Measurements from ENCODE around the gene SLC25A1. TPM values are rescaled to one million over a fixed set of nuclear protein-coding genes. Genes with fewer than 3 reads are reported as not detected.

The SLC25A1 gene
- polyA plus RNA-seq, 1 of the 3 experiments (the other 2 are of a cell fraction) = 44.7 TPM

DNA sequence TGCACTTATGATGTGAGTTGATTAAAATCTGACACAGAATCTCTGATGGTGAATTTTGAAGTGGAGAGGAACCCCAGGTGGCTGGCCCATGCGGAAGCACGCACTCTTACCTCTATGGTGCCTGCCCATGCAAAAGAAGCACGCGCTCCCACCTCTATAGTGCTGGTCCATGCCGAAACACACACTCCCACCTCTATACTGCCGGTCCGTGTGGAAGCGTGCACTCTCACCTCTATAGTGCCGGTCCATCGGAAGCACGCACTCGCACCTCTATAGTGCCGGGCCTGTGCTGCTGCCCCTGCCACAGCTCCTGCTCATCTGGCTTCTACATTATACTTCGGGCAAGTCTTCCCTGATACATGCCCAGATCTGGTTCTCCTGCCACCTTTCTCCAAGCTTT lies 36.8 kb upstream of the SLC25A1 start:
- Histone ChIP-seq H4K20me1 (ENCODE audit: insufficient read depth) (no peaks in the 10 kb centered on the region), H3K4me1 (ENCODE audit: control insufficient read depth in 1 of 2, insufficient read depth in 2 of 2, low read depth in 1 of 2, low read length in 1 of 2) (peaks cover 0 to 10% of the 10 kb centered on the region in 2 experiments; a peak in 2 of 4 replicates), H3K9me2 (no peaks in the 10 kb centered on the region), H3K9ac (no peak overlapping the region), H3K9me3 (no peaks in the 10 kb centered on the region), H2AFZ (ENCODE audit: low read depth) (no peak overlapping the region), H3K4me3 (ENCODE audit: low read depth in 2 of 2, low read length in 1 of 2) (no peak overlapping the region), H3F3A (replicated peaks; ENCODE audit: insufficient read depth) (peaks cover 8% of the 10 kb centered on the region), H3K4me2 (no peak overlapping the region), H3K27me3 (ENCODE audit: insufficient read depth) (no peaks in the 10 kb centered on the region), H3K79me2 (ENCODE audit: insufficient read depth) (no peaks in the 10 kb centered on the region), H3K36me3 (replicated peaks in 1 of 2; ENCODE audit: control insufficient read depth in 1 of 2, insufficient read depth in 2 of 2, low read length in 1 of 2) (peaks cover 0 to 16% of the 10 kb centered on the region in 2 experiments), H3K27ac (ENCODE audit: low read depth in 2 of 2, low read length in 1 of 2) (no peak overlapping the region)
- TF ChIP-seq ELF1 (IDR thresholded peaks at IDR 0.05) (no peak), MXI1 (IDR thresholded peaks at IDR 0.05; ENCODE audit: low read depth, low read length) (no peak), TCF12 (IDR thresholded peaks at IDR 0.05) (no peak), MEF2A (IDR thresholded peaks at IDR 0.05; ENCODE audit: borderline replicate concordance, low read depth) (no peak), RFX5 (IDR thresholded peaks at IDR 0.05; ENCODE audit: low read length) (no peak), ZBTB33 (IDR thresholded peaks at IDR 0.05; ENCODE audit: borderline replicate concordance, low read depth) (no peak), NRF1 (IDR thresholded peaks at IDR 0.05; ENCODE audit: low read depth, low read length) (no peak), GABPA (IDR thresholded peaks at IDR 0.05; ENCODE audit: low read depth) (no peak), REST (IDR thresholded peaks at IDR 0.05; ENCODE audit: low read depth, low read length) (no peak), POLR2AphosphoS5 (IDR thresholded peaks at IDR 0.05; ENCODE audit: low read depth, low read length) (no peak), SIN3A (IDR thresholded peaks at IDR 0.05; ENCODE audit: borderline replicate concordance, low read depth, low read length) (no peak), CHD2 (IDR thresholded peaks at IDR 0.05; ENCODE audit: low read length, partially characterized antibody) (no peak), TAF1 (IDR thresholded peaks at IDR 0.05; ENCODE audit: borderline replicate concordance, low read depth, low read length) (no peak), MAX (IDR thresholded peaks at IDR 0.05; ENCODE audit: low read depth) (no peak), RXRA (IDR thresholded peaks at IDR 0.05; ENCODE audit: borderline replicate concordance, low read depth) (no peak)
- TF ChIP-seq, protein P1, sequence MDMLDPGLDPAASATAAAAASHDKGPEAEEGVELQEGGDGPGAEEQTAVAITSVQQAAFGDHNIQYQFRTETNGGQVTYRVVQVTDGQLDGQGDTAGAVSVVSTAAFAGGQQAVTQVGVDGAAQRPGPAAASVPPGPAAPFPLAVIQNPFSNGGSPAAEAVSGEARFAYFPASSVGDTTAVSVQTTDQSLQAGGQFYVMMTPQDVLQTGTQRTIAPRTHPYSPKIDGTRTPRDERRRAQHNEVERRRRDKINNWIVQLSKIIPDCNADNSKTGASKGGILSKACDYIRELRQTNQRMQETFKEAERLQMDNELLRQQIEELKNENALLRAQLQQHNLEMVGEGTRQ (IDR thresholded peaks at IDR 0.05; ENCODE audit: borderline replicate concordance, low read depth, low read length) = no peak
- TF ChIP-seq, protein P2, sequence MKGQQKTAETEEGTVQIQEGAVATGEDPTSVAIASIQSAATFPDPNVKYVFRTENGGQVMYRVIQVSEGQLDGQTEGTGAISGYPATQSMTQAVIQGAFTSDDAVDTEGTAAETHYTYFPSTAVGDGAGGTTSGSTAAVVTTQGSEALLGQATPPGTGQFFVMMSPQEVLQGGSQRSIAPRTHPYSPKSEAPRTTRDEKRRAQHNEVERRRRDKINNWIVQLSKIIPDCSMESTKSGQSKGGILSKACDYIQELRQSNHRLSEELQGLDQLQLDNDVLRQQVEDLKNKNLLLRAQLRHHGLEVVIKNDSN (IDR thresholded peaks at IDR 0.05; ENCODE audit: borderline replicate concordance, low read depth) = no peak
- TF ChIP-seq, protein P3, sequence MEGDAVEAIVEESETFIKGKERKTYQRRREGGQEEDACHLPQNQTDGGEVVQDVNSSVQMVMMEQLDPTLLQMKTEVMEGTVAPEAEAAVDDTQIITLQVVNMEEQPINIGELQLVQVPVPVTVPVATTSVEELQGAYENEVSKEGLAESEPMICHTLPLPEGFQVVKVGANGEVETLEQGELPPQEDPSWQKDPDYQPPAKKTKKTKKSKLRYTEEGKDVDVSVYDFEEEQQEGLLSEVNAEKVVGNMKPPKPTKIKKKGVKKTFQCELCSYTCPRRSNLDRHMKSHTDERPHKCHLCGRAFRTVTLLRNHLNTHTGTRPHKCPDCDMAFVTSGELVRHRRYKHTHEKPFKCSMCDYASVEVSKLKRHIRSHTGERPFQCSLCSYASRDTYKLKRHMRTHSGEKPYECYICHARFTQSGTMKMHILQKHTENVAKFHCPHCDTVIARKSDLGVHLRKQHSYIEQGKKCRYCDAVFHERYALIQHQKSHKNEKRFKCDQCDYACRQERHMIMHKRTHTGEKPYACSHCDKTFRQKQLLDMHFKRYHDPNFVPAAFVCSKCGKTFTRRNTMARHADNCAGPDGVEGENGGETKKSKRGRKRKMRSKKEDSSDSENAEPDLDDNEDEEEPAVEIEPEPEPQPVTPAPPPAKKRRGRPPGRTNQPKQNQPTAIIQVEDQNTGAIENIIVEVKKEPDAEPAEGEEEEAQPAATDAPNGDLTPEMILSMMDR (IDR thresholded peaks at IDR 0.05) = no peak
- POLR2A ChIA-PET = no interaction called here
- no peak for DNase-seq
- WGBS (ENCODE audit: low lambda C conversion rate) = 93% methylated on average over 14 of the region's 14 CpGs
- CTCF ChIA-PET = interaction anchor here (2.5 kb wide), 1 partner anchor 36 kb away, joined by 7 read pairs; no protein-coding TSS in a partner anchor
